T1000 (cell line): Measurements from ENCODE around the gene DRC3.
"Not testable (repeated sequence)": the region's sequence is repeated elsewhere in the genome, so short reads cannot be mapped to it uniquely, and the experiment has no call there.

Source experiments
- DNase-seq: peaks from one replicate; lab custom pipeline; 2025; ENCODE audit warnings: mixed read lengths; lab: John Stamatoyannopoulos, UW

Gene DRC3

DNA sequence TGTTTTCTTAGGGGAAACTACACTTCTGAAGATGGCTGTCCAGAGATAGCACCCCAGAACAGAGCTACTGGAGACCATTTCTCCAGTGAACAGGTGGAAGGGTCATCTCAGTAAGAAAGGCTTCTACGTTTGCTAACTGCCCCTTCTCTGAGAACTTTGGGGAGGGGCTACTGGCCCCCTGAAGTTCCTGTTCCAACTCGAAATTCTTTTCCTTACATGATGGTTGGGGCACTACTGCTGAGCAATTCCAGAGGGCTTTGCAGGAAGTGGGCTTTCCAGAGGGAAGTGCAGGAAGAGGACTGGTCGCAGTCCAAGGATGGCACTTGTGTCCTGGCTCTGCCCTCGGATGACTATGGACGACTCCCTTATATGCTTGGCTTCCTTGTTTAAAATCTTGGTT, 31.6 kb upstream of the DRC3 start:
- DNase-seq = no peak

DNA sequence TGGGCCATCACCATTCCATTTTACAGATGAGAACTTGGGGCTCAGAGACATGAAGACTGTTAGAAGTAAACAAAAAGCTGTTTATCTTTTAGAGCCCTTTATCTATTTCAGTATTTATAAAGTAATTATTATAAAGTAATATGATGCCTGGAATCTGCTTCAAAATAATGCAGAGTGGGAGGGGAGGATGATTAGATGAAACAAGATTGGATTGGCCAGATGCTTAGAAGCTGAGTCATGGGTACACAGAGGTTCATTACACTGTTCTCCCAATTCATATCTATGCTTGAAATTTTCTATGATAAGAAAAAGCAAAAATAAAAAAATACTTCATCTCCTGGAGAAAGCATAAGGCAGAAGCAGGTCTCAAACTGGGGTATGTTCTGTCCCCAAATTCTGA, 29.8 kb upstream of the DRC3 start:
- DNase-seq = no peak

DNA sequence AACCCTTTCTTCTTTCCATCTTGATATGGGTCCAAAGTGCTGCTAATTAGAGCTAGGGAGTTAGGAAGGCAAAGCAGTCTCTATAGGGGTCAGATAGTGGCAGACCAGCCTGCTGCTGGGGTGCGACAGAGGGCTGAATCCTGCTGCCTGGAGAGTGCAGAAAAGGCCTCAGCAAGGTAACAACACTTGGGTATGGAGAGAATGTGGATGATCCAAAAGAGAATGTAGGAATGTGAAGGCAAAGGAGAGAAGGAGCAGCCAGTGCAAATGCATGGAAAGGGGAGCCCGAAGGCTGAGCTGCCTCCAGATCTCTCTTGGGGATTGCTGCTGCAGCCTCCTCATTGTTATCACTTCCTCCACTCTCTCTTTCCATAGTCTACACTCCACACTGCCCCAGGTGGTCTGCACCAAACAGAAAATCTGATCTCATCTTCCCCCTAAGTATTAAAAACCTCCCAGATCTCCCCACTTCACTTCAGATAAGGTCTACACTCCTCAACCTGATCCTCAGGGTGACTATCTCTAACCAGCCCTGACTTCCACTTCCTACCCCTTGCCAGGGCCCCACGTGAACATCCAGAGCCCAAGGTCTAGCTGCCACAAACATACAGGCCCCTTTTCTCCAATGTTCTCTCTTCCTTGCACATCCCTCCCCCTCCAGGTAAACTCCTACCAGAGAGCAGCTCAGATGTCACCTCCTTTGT, 29.2 kb upstream of the DRC3 start:
- DNase-seq = no peak

DNA sequence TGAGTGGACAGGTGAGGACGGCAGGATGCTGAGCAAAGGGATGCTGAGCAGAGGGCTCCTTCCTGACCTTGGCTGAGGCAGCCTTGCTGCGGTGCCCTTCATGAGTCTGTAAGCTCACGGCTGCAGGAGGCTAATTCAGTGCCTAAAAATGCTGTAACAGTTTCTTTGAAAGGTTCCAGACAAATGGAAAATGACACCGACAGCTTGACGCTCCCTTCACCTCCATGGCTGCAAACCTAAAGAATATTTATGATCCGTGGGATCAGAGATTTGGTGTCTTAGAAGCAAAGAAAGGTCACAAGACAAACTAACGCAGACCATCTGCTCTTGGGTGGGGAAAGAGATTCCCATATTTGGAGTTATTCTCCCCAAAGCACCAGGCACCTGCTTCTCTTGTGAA, 28.4 kb upstream of the DRC3 start:
- DNase-seq = no peak

DNA sequence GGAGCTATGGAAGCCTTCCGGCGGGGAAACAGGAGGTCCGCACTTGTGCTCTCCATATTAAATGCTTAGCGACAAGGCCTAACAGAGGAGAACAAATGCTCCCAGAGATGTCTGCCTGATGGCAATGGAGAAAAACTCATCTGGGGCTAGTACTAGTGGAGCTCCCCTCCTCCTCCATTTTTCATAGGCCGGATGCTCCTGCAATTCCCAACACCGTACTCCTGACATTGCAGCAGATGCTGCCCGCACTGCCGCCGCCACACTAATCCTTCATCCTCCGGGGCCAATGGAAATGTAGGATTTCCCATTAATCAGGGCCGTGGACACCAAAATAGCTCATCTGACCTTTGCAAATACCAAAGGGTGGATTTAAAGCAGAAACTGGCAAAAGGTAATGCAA, 27.9 kb upstream of the DRC3 start:
- DNase-seq = no peak

DNA sequence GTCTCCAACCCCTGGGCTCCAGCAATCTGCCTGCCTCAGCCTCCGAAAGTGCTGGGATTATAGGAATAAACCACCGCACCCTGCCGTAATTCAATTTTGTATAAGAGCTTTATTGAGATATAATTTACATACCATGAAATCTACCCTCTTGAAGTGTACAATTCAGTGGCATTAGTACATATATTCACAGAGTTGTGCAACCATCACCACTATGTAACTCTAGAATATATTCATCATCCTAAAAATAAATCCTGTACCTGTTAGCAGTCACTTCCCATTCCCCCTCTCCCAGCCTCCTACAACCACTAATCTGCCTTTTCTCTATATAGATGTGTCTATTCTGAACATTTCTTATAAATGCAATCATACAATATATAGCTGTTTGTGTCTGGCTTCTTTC, 26.6 kb upstream of the DRC3 start:
- DNase-seq = no peak

DNA sequence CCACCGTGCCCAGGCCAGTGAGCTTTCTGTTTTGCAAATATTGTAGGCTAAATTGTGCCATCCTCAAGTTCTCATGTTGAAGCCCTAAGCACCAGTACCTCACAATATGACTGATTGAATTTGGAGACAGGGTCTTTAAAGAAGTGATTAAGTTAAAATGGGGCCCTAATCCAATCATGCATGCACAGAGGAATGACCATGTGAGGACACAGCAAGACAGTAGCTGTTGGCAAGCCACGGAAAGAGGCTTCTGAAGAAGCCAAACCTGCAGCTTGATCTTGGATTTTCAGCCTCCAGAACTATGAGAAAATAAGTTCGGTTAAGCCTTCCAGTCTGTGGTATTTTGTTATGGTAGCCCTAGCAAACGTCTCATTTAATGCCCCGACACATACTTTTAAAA, 25.4 kb upstream of the DRC3 start:
- no peak for DNase-seq

DNA sequence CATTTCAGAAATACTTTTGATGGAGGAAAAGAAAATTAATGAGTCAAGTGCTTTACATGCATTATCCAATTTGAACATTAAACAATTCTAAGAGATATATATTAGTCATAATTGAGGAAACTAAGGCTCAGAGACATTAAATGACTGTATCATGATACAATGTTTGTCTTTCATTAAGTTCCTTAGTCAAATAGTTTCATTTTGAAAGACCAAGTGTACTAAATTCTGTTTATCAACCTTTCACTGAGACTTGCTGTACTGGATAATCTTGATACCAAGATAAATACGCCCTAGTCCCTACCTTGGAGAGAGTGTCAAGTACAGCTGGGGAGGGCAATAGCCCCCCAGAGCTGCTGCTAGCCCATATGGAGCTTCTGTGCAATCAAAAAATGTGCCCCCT, 24.7 kb upstream of the DRC3 start:
- DNase-seq = no peak

DNA sequence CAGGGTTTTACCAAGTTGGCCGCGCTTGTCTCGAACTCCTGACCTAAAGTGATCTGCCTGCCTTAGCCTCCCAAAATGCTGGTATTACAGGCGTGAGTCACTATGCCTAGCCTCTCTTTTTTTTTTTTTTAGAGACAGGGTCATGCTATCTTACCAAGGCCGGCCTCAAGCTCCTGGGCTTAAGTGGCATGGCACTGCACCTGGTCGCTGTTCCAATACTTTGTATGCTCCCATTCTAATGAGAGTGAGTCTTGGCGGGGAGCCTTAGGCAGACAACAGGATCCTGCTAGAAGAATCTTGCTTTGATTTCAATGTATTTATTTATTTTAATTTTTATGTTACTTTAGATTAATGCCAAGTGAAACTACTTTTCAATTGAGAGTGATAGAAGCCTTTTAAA, 22.3 kb upstream of the DRC3 start:
- no peak for DNase-seq

DNA sequence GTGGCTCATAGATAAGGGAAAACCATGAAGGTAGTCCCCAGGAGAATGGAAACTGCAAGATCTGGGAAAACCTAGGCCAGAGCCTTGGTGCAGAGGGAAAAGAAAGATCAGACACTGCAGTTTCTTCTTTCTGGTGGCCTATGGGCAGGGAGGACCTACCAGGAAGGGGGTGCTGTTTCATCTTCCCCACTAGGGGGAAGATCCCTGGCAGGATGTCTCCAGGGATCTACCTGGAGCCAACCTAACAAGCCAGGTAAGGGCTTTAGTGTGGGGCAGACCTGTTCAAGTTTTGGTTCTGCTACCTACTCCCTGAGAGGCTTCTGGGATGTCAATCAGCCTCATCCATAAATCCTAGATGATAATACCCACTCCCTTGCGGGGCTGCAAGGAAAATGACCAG, 21.9 kb upstream of the DRC3 start:
- no peak for DNase-seq

DNA sequence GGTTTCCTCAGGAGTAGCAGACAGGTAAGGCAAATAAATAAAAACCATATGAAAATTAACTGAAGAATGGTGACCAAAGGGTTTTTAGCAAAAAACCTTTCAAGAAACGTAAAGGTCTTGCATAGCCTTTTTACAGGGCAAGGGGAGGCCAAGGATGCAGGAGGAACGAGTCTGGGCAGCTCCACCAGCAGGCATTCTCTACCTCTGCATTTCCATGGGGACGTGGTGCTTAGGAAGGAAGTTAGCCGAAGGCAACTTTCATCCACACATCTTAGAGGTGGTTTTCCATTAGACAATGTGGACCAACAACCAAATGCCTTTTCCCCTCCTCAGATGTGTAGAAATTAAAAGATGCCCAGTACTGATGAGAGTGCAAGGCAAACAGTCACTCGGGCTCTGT, 21.1 kb upstream of the DRC3 start:
- DNase-seq = no peak

DNA sequence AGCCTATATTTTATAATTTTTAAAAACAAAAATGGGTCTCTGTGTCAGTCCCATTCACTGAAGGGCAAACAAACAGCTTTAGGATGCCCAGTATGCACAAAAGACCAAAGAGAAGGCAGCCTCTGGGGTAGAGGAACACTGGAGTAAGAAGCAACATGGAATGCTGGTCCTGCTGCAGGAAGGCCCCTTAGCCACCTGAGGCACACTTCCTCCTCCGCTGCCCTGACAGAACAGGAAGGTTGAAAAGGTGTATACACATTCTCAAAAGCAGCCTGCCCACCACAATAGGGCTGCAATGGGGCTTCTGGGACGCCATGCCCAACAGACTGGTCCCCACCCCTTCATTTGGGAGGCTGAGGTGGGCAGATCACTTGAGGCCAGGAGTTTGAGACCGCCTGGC, 20.0 kb upstream of the DRC3 start:
- no peak for DNase-seq

DNA sequence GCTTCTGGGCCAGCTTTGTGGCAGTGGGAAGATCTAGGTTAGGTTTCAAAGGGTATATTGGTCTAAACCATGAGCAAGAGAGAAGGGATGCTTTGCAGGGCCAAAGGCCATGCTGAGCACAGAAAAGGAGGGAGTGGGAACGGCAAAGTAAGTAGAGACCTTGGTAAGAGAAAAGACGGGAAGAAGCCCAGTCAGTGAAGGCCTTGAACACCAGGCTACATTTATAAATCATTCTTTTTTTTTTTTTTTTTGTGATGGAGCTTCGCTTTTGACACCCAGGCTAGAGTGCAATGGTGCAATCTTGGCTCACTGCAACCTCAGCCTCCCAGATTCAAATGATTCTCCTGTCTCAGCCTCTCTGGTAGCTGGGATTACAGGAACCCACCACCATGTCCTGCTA, 18.6 kb upstream of the DRC3 start:
- no peak for DNase-seq

DNA sequence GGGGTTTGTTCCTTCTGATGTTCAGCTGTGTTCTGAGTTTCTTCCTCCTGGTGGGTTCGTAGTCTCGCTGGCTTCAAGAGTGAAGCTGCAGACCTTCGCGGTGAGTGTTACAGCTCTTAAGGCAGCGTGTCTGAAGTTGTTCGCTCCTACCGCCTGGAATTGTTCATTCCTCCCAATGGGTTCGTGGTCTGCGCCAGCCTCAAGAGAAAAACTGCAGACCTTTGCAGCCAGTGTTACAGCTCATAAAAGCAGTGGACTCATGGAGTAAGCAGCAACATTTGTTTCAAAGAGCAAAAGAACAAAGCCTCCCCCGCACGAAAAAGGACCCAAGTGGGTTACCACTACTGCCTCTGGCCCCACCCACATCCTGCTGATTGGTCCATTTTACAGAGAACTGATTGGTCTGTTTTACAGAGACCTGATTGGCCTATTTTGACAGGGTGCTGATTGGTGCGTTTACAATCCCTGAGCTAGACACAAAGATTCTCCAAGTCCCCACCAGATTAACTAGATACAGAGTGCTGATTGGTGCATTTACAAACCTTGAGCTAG, 16.8 kb upstream of the DRC3 start:
- DNase-seq = not testable (repeated sequence)

DNA sequence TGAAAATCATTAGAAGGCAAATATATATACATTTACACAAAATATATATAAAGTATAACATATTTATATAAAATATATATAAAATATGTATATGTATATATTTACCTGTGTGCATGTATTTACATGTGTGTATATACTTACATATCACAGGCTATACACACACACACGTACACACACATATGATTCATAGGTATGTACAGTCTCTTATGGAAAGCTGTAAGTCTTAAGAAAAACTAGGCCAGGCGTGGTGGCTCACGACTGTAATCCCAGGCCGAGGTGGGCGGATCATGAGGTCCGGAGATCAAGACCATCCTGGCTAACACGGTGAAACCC, 15.1 kb upstream of the DRC3 start:
- DNase-seq = no peak

DNA sequence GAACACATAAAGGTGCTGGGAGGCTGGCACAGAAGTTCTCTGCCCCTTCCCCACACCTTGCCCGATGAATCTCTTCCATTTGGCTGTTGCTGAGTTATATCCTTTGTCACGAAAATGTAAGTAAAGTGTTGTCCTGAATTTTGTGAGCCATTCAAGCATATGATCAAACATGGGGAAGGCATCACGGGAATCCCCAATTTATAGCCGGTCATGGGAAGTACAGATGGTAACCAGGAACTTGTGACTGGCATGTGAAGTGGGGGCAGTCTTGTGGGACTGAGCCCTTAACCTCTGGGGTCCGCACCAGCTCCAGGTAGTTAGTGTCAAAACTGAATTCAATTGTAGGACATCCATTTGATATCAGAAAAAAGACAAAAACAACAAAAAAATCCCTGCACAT, 13.7 kb upstream of the DRC3 start:
- no peak for DNase-seq

DNA sequence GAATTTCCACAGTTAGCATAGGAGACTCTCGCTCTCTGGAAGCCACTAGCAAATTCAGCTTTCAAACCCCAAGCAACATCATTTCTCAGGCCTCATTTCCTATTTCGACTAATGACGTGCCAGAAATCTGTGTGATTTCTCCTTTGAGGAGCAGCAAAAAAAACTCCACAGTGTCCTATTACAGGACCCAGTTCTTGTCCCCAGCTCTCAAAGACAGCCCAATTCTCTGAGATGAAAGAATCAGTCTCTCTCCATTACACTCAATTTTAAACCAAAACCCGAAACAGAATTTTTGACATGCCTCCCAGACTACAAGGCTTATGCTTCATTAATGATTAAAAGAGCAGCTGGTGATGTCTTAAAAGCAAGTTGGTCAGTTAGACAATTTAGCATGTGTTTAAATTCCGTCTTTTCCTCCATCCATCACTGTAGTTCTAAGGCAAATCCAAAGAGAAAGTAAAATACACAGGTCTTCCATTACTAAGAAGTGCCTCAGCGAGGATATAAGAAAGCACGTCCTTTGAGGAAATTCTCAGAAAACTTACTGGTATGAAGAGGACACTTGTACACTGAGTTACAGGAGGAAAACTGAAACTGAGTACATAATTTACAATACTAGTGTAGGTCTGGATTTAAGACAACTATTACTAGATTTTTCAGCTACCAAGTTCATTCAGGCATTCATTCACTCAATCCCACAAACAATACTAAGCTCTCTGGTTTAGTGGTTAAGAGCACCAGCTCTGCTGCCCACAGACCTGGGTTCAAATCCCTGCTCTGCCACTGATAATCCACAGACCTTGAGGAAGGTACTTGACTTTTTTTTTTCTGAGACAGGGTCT, 12.9 kb upstream of the DRC3 start:
- DNase-seq = no peak

DNA sequence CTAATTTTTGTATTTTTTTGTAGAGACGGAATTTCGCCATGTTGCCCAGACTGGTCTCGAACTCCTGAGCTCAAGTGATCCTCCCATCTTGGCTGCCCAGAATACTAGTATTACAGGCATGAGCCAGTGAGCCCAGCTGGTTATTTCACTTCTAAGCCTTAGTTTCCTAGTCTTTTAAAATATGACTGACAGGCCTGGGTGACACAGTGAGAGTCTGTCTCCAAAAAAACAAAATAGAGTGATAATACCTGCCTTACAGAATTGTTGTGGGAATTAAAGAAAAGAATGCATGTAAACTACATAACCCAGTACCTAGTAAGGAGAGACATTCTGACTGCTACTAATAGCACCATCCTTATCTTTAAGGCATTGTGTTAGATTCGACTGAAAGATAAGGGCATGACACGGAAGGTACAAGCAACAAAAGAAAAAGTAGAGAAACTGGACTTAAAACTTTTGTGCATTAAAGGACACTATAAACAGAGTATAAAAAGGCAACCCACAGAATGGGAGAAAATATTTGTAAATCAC, 12.1 kb upstream of the DRC3 start:
- no peak for DNase-seq

DNA sequence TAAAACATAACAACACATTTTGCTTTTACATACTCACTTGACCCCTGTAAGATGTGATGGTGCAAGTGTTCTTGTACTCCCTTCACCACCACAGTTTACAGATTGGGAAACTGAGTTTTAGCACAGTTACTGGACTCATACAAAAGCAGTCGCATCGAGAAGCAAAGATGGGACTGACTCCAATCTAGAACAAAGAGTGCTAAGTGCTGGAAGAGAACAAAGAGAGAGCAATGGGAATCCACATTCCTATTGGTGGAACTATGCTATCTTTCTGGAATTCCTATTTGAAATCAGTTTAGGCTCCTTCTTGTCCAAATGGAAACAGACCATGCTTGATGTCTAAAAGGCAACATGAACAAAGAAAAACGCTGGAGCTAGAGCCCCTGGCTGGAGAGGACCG, 9.6 kb upstream of the DRC3 start:
- DNase-seq = no peak

DNA sequence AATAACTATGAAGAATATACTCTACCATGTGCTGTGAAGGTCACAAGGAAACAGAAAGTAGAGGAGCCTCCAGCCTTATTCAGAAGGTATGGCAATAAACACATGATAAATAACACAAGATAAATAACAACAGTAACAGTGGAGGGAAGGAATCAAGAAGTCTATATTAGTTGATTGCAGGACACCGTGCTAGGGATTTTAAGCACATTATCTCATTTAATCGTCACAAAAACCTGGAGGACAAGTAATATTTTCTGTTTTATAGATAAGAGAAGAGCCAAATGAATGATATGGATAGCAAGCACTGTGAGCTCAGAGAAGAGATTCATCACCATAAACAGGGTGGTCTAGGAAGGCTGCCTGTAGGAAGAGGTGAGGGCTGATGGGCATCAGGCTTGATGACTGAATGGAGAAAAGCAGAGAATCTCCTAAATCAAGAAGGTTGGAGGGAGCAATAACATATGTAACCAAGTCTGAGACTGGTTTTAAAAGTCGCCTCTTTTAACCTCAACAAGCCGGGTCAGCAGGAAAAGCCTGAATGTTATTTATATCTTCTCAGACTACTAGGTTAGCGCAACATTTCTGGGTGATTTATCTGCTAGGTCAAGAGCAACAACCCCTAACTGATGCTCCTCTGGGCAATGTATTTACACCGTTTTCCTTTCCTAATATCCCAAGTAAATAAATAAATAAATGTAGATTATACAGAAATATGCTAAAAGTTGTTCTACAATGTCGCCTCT, 8.8 kb upstream of the DRC3 start:
- DNase-seq = no peak

DNA sequence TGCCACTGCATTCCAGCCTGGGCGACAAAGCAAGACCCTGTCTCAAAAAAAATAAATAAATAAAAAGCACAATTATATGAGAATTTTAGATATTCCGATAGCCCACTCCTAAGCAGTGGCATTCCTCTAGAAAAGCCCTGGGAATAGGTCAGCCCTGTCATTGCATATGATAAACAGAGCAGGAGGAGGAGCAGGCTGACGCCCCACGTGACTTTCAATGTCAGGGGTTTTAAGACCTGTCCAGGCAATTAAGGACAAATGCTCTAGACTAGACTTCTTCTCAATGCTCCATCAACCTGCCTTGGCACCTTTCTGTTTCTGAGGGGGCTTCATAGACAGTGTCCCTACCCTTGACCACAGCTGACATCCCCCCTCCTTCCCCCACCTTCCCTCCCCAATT, 8.0 kb upstream of the DRC3 start:
- DNase-seq = no peak

DNA sequence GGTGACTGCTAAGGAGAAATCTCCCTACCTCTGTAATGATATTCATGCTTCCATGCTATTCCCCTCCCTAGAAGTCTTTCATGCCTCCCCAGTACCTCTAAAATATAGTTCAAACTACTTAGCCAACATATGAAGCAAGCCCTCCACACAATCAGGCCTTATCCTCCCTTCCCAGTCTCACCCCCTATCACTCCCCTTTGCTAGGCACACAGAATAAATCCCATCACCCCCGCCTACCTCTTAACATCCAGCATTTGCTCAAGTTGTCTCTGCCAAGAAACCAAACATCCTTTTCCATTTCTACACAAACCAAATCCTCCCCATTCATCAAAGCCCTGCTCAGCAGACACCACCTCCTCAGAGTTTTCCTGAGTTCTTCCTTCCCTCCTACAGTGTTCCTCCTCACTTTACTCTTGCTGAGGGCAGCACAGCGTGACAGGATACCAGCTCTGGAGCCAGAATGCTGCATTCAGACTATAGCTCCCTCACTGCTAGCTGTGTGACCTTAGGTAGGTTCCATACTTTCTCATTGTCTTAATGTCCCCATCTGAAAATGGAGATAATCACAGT, 7.4 kb upstream of the DRC3 start:
- no peak for DNase-seq
